HCT116 (cell line): ENCODE results near the gene PLCG2. TPM values are rescaled to one million over a fixed set of nuclear protein-coding genes. Genes with fewer than 3 reads are reported as not detected.

ENCODE experiments used
- ATAC-seq: fragments of 200-7000 bp; cut with Tn5 transposase; 2 replicates; pipeline ENCODE4 v1.9.1; 2020; ENCODE audit warnings: mild to moderate bottlenecking, moderate library complexity
- BruUV-seq: library from RNA; stranded (reverse); fragments of 400-500 nt; replicated peaks from 2 replicates; lab custom pipeline; 2021; lab: Mats Ljungman, UMichigan
- CTCF ChIA-PET: fragments of 300-600 bp; sonication (Branson Sonifier 250); formaldehyde crosslinking; loops from one replicate; lab custom pipeline; 2021; ENCODE audit warnings: antibody characterized with exemption; lab: Charles Lee
- POLR2A ChIA-PET: fragments of 300-600, 350-600 bp; sonication (Branson Sonifier 250); formaldehyde crosslinking; loops from one replicate; lab custom pipeline; 2021; ENCODE audit warnings: antibody characterized with exemption; lab: Charles Lee
- RAD21 ChIA-PET, 2 experiments: fragments of 300-600 bp; sonication (Branson Sonifier 250); formaldehyde crosslinking; loops; one replicate each; lab custom pipeline; 2023; ENCODE audit warnings: low total read pairs in 2 of 2; ENCODE audit not compliant: uncharacterized antibody in 2 of 2, unreplicated experiment in 2 of 2, low non-redundant PET in 1 of 2; lab: Charles Lee
- DNase-seq: peaks from one replicate; pipeline ENCODE4 v3.0.0-alpha.2; 2010; ENCODE audit warnings: low read depth, low spot score
- H2AFZ ChIP-seq: fragments of 200-600 bp; shearing (Covaris generic), sonication (generic); 2 replicates; pipeline ENCODE4 v1.6.1; 2017; ENCODE audit warnings: low read depth, mixed run types, mixed read lengths, antibody characterized with exemption, low read length; ENCODE audit not compliant: poor library complexity, severe bottlenecking
- H3K27ac ChIP-seq: 2 replicates; pipeline ENCODE4 v1.5.1; 2012; ENCODE audit warnings: low read depth, low read length
- H3K27me3 ChIP-seq: fragments of 200-600 bp; sonication (generic); 2 replicates; pipeline ENCODE4 v1.6.1; 2016; ENCODE audit warnings: mixed run types, low read length, mixed read lengths; ENCODE audit not compliant: insufficient read depth
- H3K36me3 ChIP-seq, 2 experiments: fragments of 200-500 bp in 1 of 2; fragments of 200-600 bp in 1 of 2; sonication (Bioruptor generic) in 1 of 2; sonication (generic) in 1 of 2; 2 replicates each; pipeline versions ENCODE4 v1.5.1 to v1.6.1; 2014 to 2016; ENCODE audit warnings: low read length in 2 of 2, inconsistent platforms in 1 of 2, mixed read lengths in 1 of 2, mixed run types in 1 of 2; ENCODE audit not compliant: insufficient read depth in 2 of 2, control insufficient read depth in 1 of 2
- H3K4me1 ChIP-seq, 2 experiments: fragments of 200-600 bp in 1 of 2; sonication (generic) in 1 of 2; 2 replicates each; pipeline versions ENCODE4 v1.5.1 to v1.6.1; 2012 to 2017; ENCODE audit warnings: low read length in 2 of 2, inconsistent platforms in 1 of 2, mild to moderate bottlenecking in 1 of 2, mixed read lengths in 1 of 2, mixed run types in 1 of 2, moderate library complexity in 1 of 2; ENCODE audit not compliant: insufficient read depth in 2 of 2, control insufficient read depth in 1 of 2
- H3K4me2 ChIP-seq: fragments of 200-600 bp; sonication (generic); 2 replicates; pipeline ENCODE4 v1.6.1; 2017; ENCODE audit warnings: mixed run types, low read length, mixed read lengths
- H3K4me3 ChIP-seq, 2 experiments: fragments of 200-600 bp in 1 of 2; sonication (generic) in 1 of 2; replicated peaks in 1 of 2; 2 replicates each; pipeline ENCODE4 v1.5.1; 2011 to 2016; ENCODE audit warnings: low read length in 2 of 2, control low read depth in 1 of 2, low read depth in 1 of 2, mild to moderate bottlenecking in 1 of 2, mixed read lengths in 1 of 2, mixed run types in 1 of 2
- H3K79me2 ChIP-seq: fragments of 200-600 bp; sonication (generic); 2 replicates; pipeline ENCODE4 v1.6.1; 2017; ENCODE audit warnings: mild to moderate bottlenecking, mixed run types, low read length, moderate library complexity, mixed read lengths; ENCODE audit not compliant: insufficient read depth
- H3K9ac ChIP-seq: fragments of 200-600 bp; sonication (generic); 2 replicates; pipeline ENCODE4 v1.6.1; 2016; ENCODE audit warnings: low read length, mixed read lengths
- H3K9me2 ChIP-seq: fragments of 200-600 bp; sonication (generic), shearing (Covaris generic); 2 replicates; pipeline ENCODE4 v1.6.1; 2017; ENCODE audit warnings: mixed run types, mild to moderate bottlenecking, moderate library complexity; ENCODE audit not compliant: insufficient read depth
- H3K9me3 ChIP-seq, 2 experiments: fragments of 200-500 bp in 1 of 2; fragments of 200-600 bp in 1 of 2; sonication (Bioruptor generic) in 1 of 2; sonication (generic) in 1 of 2; 2 replicates each; pipeline ENCODE4 v1.6.1; 2014 to 2017; ENCODE audit warnings: low read length in 2 of 2, mixed read lengths in 2 of 2, inconsistent platforms in 1 of 2, low read depth in 1 of 2, mild to moderate bottlenecking in 1 of 2, mixed run types in 1 of 2, moderate library complexity in 1 of 2; ENCODE audit not compliant: control insufficient read depth in 1 of 2, insufficient read depth in 1 of 2
- H4K20me1 ChIP-seq: fragments of 200-600 bp; sonication (generic), shearing (Covaris generic); 2 replicates; pipeline ENCODE4 v1.6.1; 2017; ENCODE audit warnings: mixed run types, mild to moderate bottlenecking, moderate library complexity; ENCODE audit not compliant: insufficient read depth
- CBX3 ChIP-seq: IDR thresholded peaks from 2 replicates; pipeline ENCODE4 v1.6.1; 2012; ENCODE audit warnings: low read depth
- CEBPB ChIP-seq: IDR thresholded peaks from 2 replicates; pipeline ENCODE4 v1.6.1; 2012; ENCODE audit warnings: low read depth
- ELF1 ChIP-seq: IDR thresholded peaks from 2 replicates; pipeline ENCODE4 v1.6.1; 2012; ENCODE audit warnings: low read depth, borderline replicate concordance
- EZH2phosphoT487 ChIP-seq: fragments of 200-600 bp; IDR thresholded peaks from 2 replicates; pipeline ENCODE4 v1.6.1; 2018; ENCODE audit warnings: antibody characterized with exemption, borderline replicate concordance
- FOSL1 ChIP-seq: IDR thresholded peaks from 2 replicates; pipeline ENCODE4 v1.6.1; 2012; ENCODE audit warnings: low read depth
- JUND ChIP-seq: IDR thresholded peaks from 2 replicates; pipeline ENCODE4 v1.6.1; 2012
- POLR2A ChIP-seq: IDR thresholded peaks from 2 replicates; pipeline ENCODE4 v1.7.0; 2011; ENCODE audit warnings: borderline replicate concordance; ENCODE audit not compliant: insufficient read depth, insufficient read length; ENCODE audit errors: extremely low read depth
- RAD21 ChIP-seq: IDR thresholded peaks from 2 replicates; pipeline ENCODE4 v1.6.1; 2012; ENCODE audit warnings: low read depth, mild to moderate bottlenecking
- SIN3A ChIP-seq: IDR thresholded peaks from 2 replicates; pipeline ENCODE4 v1.6.1; 2012; ENCODE audit warnings: low read depth
- SP1 ChIP-seq: IDR thresholded peaks from 2 replicates; pipeline ENCODE4 v1.6.1; 2012; ENCODE audit warnings: low read depth
- TCF7L2 ChIP-seq: IDR thresholded peaks from 2 replicates; pipeline ENCODE4 v1.7.0; 2011; ENCODE audit warnings: borderline replicate concordance, inconsistent platforms; ENCODE audit not compliant: insufficient read depth, insufficient read length; ENCODE audit errors: extremely low read depth
- ZFX ChIP-seq: fragments of 450-650 bp; IDR thresholded peaks from 2 replicates; pipeline ENCODE4 v1.6.1; 2017
- ZNF274 ChIP-seq: fragments of 200-500 bp; sonication (Bioruptor generic); IDR thresholded peaks from 2 replicates; pipeline ENCODE4 v1.6.1; 2014; ENCODE audit warnings: mild to moderate bottlenecking, low read depth, low read length, inconsistent platforms
- intact Hi-C: fragments of 100-400 bp; cut with micrococcal nuclease; formaldehyde crosslinking; loops from 2 replicates; pipeline ENCODE4 v1.10.0; 2022
- total RNA-seq: library from RNA; stranded (reverse); gene quantifications from one replicate; pipeline ENCODE4 v1.2.1, GENCODE V29; 2021; ENCODE audit not compliant: unreplicated experiment
- TF ChIP-seq, protein P1 (sequence below): IDR thresholded peaks from 2 replicates; pipeline ENCODE4 v1.6.1; 2012
- TF ChIP-seq, protein P2 (sequence below): IDR thresholded peaks from 2 replicates; pipeline ENCODE4 v1.6.1; 2012; ENCODE audit warnings: low read depth
- TF ChIP-seq, protein P3 (sequence below), 3 experiments: fragments of 200-600 bp in 1 of 3; sonication (generic) in 1 of 3; IDR thresholded peaks in 2 of 3; conservative IDR thresholded peaks in 1 of 3; 2 replicates each; pipeline ENCODE4 v1.5.1; 2012 to 2017; ENCODE audit warnings: low read depth in 2 of 3, low read length in 2 of 3, antibody characterized with exemption in 1 of 3, borderline replicate concordance in 1 of 3, control low read depth in 1 of 3, mild to moderate bottlenecking in 1 of 3, mixed read lengths in 1 of 3, mixed run types in 1 of 3, moderate library complexity in 1 of 3; ENCODE audit not compliant: insufficient read depth in 1 of 3

The PLCG2 gene
- total RNA-seq, 1 experiment from 2014 or later: 31.2 TPM

DNA sequence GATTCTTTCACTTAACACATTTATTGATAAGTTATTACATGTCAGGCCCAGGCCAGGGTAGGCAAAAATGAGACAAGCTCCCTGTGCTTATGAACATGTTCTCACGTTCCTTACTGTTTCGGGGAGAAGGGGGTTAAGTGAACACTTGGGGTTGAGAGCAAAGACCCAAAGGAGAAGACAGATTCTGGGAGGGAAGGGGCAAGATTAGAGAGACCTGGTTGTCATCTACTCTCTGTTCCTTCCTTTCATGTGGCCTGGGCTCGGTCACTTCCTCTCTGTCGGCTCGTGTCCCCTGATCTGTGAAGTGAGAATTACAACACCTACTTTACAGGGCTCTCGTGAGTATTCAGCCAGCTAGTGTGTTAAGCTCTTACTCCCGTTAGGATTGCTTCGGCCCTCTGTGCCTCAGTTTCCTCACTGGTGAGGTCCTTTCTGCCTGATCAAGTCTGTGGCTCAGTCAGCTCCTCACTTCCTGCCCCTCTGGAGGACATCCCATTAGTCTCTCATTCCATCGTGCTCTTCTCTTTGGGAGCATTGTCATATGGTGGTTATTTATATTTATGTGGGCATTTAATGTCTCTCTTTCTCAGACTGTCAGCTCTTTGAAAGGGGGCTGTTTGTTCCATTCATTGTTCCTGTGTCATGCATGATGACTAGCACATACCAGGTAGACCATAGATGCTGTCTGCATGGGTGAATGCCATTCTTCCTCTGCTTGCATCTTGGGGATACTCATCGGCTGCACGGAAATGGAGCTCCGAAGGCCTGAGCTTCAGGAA is 38.9 kb downstream of the PLCG2 start:
- DNase-seq: no peak
- Histone ChIP-seq H3K4me2 (no peak overlapping the region), H3K79me2 (peaks cover 4% of the 10 kb centered on the region; the same call in 1 of the 2 replicates), H3K4me3 (no peak overlapping the region), H2AFZ (no peak overlapping the region), H3K4me1 (no peaks in the 10 kb centered on the region), H3K9me3 (no peaks in the 10 kb centered on the region), H4K20me1 (no peaks in the 10 kb centered on the region), H3K36me3 (no peaks in the 10 kb centered on the region), H3K9ac (no peak overlapping the region), H3K27ac (no peak overlapping the region), H3K27me3 (no peaks in the 10 kb centered on the region), H3K9me2 (no peaks in the 10 kb centered on the region)
- BruUV-seq: no TSS peak
- intact Hi-C loops: no loop called here
- TF ChIP-seq ZFX: no peak
- POLR2A ChIA-PET: no interaction called here
- ATAC-seq: no peak
- CTCF ChIA-PET: no interaction called here
- RAD21 ChIA-PET: no interaction called here

DNA sequence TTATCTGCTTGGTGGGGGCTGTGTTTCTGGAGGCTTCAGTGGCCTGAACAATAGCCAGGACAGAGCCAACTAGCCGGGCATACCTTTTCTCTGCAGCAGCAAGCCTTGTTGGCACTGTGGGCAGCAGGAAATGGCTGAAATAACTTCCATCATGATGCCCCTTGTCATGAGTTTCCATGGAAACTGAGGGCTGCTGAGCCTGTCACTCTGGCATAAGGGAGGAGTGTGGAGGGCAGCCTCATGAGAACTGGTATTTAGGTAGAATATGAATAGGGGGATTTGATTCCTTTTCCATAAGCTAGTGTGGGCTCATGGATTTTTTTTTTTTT is 39.4 kb downstream of the PLCG2 start:
- Histone ChIP-seq H3K36me3 (no peaks in the 10 kb centered on the region), H3K4me2 (no peak overlapping the region), H4K20me1 (no peaks in the 10 kb centered on the region), H3K4me3 (no peak overlapping the region), H3K4me1 (no peaks in the 10 kb centered on the region), H3K79me2 (peaks cover 4% of the 10 kb centered on the region; the same call in 1 of the 2 replicates), H3K27me3 (no peaks in the 10 kb centered on the region), H3K9ac (no peak overlapping the region), H3K27ac (no peak overlapping the region), H2AFZ (no peak overlapping the region), H3K9me3 (no peaks in the 10 kb centered on the region), H3K9me2 (no peaks in the 10 kb centered on the region)
- ATAC-seq: no peak
- BruUV-seq: no TSS peak
- ChIA-PET RAD21 (no interaction called here), POLR2A (no interaction called here), CTCF (no interaction called here)
- DNase-seq: no peak
- intact Hi-C loops: no loop called here
- TF ChIP-seq ZFX: no peak
- TF ChIP-seq JUND: no peak
- no peak for TF ChIP-seq EZH2phosphoT487
- no peak for TF ChIP-seq CBX3
- TF ChIP-seq ELF1: no peak
- no peak for TF ChIP-seq POLR2A
- TF ChIP-seq RAD21: no peak
- no peak for TF ChIP-seq SP1
- TF ChIP-seq SIN3A: no peak
- TF ChIP-seq, protein P1, sequence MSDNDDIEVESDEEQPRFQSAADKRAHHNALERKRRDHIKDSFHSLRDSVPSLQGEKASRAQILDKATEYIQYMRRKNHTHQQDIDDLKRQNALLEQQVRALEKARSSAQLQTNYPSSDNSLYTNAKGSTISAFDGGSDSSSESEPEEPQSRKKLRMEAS: no peak
- no peak for TF ChIP-seq ZNF274
- TF ChIP-seq, protein P2, sequence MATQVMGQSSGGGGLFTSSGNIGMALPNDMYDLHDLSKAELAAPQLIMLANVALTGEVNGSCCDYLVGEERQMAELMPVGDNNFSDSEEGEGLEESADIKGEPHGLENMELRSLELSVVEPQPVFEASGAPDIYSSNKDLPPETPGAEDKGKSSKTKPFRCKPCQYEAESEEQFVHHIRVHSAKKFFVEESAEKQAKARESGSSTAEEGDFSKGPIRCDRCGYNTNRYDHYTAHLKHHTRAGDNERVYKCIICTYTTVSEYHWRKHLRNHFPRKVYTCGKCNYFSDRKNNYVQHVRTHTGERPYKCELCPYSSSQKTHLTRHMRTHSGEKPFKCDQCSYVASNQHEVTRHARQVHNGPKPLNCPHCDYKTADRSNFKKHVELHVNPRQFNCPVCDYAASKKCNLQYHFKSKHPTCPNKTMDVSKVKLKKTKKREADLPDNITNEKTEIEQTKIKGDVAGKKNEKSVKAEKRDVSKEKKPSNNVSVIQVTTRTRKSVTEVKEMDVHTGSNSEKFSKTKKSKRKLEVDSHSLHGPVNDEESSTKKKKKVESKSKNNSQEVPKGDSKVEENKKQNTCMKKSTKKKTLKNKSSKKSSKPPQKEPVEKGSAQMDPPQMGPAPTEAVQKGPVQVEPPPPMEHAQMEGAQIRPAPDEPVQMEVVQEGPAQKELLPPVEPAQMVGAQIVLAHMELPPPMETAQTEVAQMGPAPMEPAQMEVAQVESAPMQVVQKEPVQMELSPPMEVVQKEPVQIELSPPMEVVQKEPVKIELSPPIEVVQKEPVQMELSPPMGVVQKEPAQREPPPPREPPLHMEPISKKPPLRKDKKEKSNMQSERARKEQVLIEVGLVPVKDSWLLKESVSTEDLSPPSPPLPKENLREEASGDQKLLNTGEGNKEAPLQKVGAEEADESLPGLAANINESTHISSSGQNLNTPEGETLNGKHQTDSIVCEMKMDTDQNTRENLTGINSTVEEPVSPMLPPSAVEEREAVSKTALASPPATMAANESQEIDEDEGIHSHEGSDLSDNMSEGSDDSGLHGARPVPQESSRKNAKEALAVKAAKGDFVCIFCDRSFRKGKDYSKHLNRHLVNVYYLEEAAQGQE: no peak
- no peak for TF ChIP-seq FOSL1
- TF ChIP-seq, protein P3, sequence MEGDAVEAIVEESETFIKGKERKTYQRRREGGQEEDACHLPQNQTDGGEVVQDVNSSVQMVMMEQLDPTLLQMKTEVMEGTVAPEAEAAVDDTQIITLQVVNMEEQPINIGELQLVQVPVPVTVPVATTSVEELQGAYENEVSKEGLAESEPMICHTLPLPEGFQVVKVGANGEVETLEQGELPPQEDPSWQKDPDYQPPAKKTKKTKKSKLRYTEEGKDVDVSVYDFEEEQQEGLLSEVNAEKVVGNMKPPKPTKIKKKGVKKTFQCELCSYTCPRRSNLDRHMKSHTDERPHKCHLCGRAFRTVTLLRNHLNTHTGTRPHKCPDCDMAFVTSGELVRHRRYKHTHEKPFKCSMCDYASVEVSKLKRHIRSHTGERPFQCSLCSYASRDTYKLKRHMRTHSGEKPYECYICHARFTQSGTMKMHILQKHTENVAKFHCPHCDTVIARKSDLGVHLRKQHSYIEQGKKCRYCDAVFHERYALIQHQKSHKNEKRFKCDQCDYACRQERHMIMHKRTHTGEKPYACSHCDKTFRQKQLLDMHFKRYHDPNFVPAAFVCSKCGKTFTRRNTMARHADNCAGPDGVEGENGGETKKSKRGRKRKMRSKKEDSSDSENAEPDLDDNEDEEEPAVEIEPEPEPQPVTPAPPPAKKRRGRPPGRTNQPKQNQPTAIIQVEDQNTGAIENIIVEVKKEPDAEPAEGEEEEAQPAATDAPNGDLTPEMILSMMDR (IDR thresholded peaks at IDR 0.05 in 2 of 3, conservative IDR thresholded peaks at IDR 0.05 in 1 of 3; ENCODE audit: borderline replicate concordance in 1 of 3, insufficient read depth in 1 of 3, low read depth in 2 of 3, low read length in 2 of 3): no peak
- TF ChIP-seq CEBPB: no peak
- TF ChIP-seq TCF7L2: no peak
